H1 (cell line): Measurements from ENCODE around the gene CREBBP. TPM values are rescaled to one million over a fixed set of nuclear protein-coding genes. Genes with fewer than 3 reads are reported as not detected.

Experiments used
- CTCF ChIA-PET: fragments of 300-600 bp; sonication (Branson Sonifier 250); formaldehyde crosslinking; loops from one replicate; lab custom pipeline; 2021; ENCODE audit not compliant: partially characterized antibody; lab: Charles Lee
- POLR2A ChIA-PET: fragments of 300-600 bp; sonication (Branson Sonifier 250); formaldehyde crosslinking; loops from one replicate; lab custom pipeline; 2021; ENCODE audit warnings: inconsistent platforms; ENCODE audit not compliant: partially characterized antibody; lab: Charles Lee
- DNase-seq, 2 experiments: peaks; one replicate each; pipeline versions ENCODE4 v3.0.0 to v3.0.0-alpha.2; 2010 to 2022; ENCODE audit warnings: low spot score in 2 of 2, low read depth in 1 of 2, mixed read lengths in 1 of 2
- FAIRE-seq: peaks from 2 replicates; lab custom pipeline; 2011; peaks lifted over from hg19 to GRCh38; lab: Jason Lieb, UNC
- H2AFZ ChIP-seq: 2 replicates; pipeline ENCODE4 v1.8.1; 2012; ENCODE audit warnings: low read length, inconsistent platforms
- H2AK5ac ChIP-seq: 2 replicates; pipeline ENCODE4 v1.6.1; 2013; ENCODE audit warnings: low read depth, low read length
- H2BK120ac ChIP-seq: replicated peaks from 2 replicates; pipeline ENCODE3; 2013; ENCODE audit warnings: low read depth, low read length, inconsistent platforms
- H2BK12ac ChIP-seq: 2 replicates; pipeline ENCODE4 v1.6.1; 2013; ENCODE audit warnings: low read depth, low read length
- H2BK15ac ChIP-seq: 2 replicates; pipeline ENCODE4 v1.6.1; 2013; ENCODE audit warnings: low read length
- H2BK20ac ChIP-seq: 2 replicates; pipeline ENCODE4 v1.6.1; 2013; ENCODE audit warnings: low read length
- H2BK5ac ChIP-seq: 2 replicates; pipeline ENCODE4 v1.6.1; 2013; ENCODE audit warnings: low read depth, low read length
- H3K14ac ChIP-seq: 2 replicates; pipeline ENCODE4 v1.6.1; 2013; ENCODE audit warnings: inconsistent platforms; ENCODE audit not compliant: insufficient read length
- H3K18ac ChIP-seq: 2 replicates; pipeline ENCODE4 v1.6.1; 2013; ENCODE audit warnings: low read length; ENCODE audit errors: extremely low read depth
- H3K23ac ChIP-seq: 2 replicates; pipeline ENCODE4 v1.6.1; 2013; ENCODE audit warnings: inconsistent platforms; ENCODE audit not compliant: insufficient read length
- H3K23me2 ChIP-seq: 2 replicates; pipeline ENCODE4 v1.6.1; 2013; ENCODE audit warnings: low read depth, low read length
- H3K27ac ChIP-seq: 2 replicates; pipeline ENCODE4 v1.6.1; 2011; ENCODE audit warnings: low read depth, low read length, inconsistent platforms
- H3K27me3 ChIP-seq, 4 experiments: replicated peaks in 1 of 4; 1 replicate in 1 of 4; 2 replicates in 3 of 4; pipeline versions ENCODE4 v1.6.1 to v1.8.1; 2011 to 2013; ENCODE audit warnings: low read length in 3 of 4, mild to moderate bottlenecking in 3 of 4, inconsistent platforms in 2 of 4, mixed read lengths in 2 of 4, moderate library complexity in 1 of 4; ENCODE audit not compliant: control insufficient read depth in 3 of 4, insufficient read depth in 3 of 4; ENCODE audit errors: extremely low read depth in 1 of 4
- H3K36me3 ChIP-seq, 4 experiments: 2 replicates each; pipeline versions ENCODE4 v1.6.1 to v1.8.1; 2011 to 2013; ENCODE audit warnings: mild to moderate bottlenecking in 4 of 4, low read length in 3 of 4, moderate library complexity in 2 of 4, control low read depth in 1 of 4, inconsistent platforms in 1 of 4; ENCODE audit not compliant: insufficient read depth in 4 of 4, control insufficient read depth in 2 of 4
- H3K4ac ChIP-seq: replicated peaks from 2 replicates; pipeline ENCODE3; 2013; ENCODE audit warnings: low read length, low read depth, mixed read lengths, inconsistent platforms; ENCODE audit not compliant: insufficient read length
- H3K4me1 ChIP-seq, 4 experiments: replicated peaks in 1 of 4; 1 replicate in 1 of 4; 2 replicates in 3 of 4; pipeline versions ENCODE4 v1.6.1 to v1.8.1; 2011 to 2013; ENCODE audit warnings: low read length in 3 of 4, inconsistent platforms in 2 of 4, mixed read lengths in 1 of 4; ENCODE audit not compliant: insufficient read depth in 4 of 4, control insufficient read depth in 3 of 4
- H3K4me2 ChIP-seq, 2 experiments: 2 replicates each; pipeline versions ENCODE4 v1.6.1 to v1.8.1; 2011 to 2013; ENCODE audit warnings: low read depth in 2 of 2, low read length in 2 of 2, control low read depth in 1 of 2, inconsistent platforms in 1 of 2, mild to moderate bottlenecking in 1 of 2; ENCODE audit not compliant: insufficient read depth in 1 of 2
- H3K4me3 ChIP-seq, 4 experiments: fragments of 200-600, 300-600 bp in 1 of 4; sonication (generic), shearing (Covaris generic), sonication (Bioruptor Twin) in 1 of 4; 2 replicates each; pipeline versions ENCODE4 v1.5.1 to v1.8.1; 2011 to 2016; ENCODE audit warnings: low read length in 4 of 4, low read depth in 3 of 4, control low read depth in 2 of 4, inconsistent platforms in 2 of 4, mild to moderate bottlenecking in 2 of 4, mixed read lengths in 1 of 4, moderate library complexity in 1 of 4; ENCODE audit not compliant: insufficient read depth in 2 of 4; ENCODE audit errors: extremely low read depth in 1 of 4
- H3K56ac ChIP-seq: replicated peaks from 2 replicates; pipeline ENCODE3; 2013; ENCODE audit warnings: low read depth, mild to moderate bottlenecking, mixed read lengths, low read length, inconsistent platforms; ENCODE audit not compliant: insufficient read length
- H3K79me1 ChIP-seq: 2 replicates; pipeline ENCODE4 v1.6.1; 2013; ENCODE audit warnings: low read depth, low read length, control low read depth
- H3K79me2 ChIP-seq, 2 experiments: 2 replicates each; pipeline versions ENCODE4 v1.6.1 to v1.8.1; 2012 to 2013; ENCODE audit warnings: low read length in 2 of 2, mild to moderate bottlenecking in 2 of 2, inconsistent platforms in 1 of 2; ENCODE audit not compliant: insufficient read depth in 2 of 2, control insufficient read depth in 1 of 2
- H3K9ac ChIP-seq, 4 experiments: replicated peaks in 1 of 4; 1 replicate in 1 of 4; 2 replicates in 3 of 4; pipeline versions ENCODE4 v1.6.1 to v1.8.1; 2011 to 2013; ENCODE audit warnings: low read depth in 3 of 4, low read length in 3 of 4, control low read depth in 2 of 4, mild to moderate bottlenecking in 2 of 4, moderate library complexity in 2 of 4, inconsistent platforms in 1 of 4; ENCODE audit errors: extremely low read depth in 1 of 4
- H3K9me3 ChIP-seq, 2 experiments: 2 replicates each; pipeline versions ENCODE4 v1.6.1 to v1.8.1; 2012 to 2013; ENCODE audit warnings: mild to moderate bottlenecking in 2 of 2, moderate library complexity in 2 of 2, control low read depth in 1 of 2, inconsistent platforms in 1 of 2, low read depth in 1 of 2, low read length in 1 of 2, mixed read lengths in 1 of 2; ENCODE audit not compliant: insufficient read depth in 2 of 2
- H4K20me1 ChIP-seq, 2 experiments: replicated peaks in 1 of 2; 2 replicates each; pipeline versions ENCODE3 to v1.8.1; 2011 to 2013; ENCODE audit warnings: inconsistent platforms in 2 of 2, low read length in 2 of 2, mild to moderate bottlenecking in 1 of 2; ENCODE audit not compliant: insufficient read depth in 2 of 2, control insufficient read depth in 1 of 2
- H4K5ac ChIP-seq: 2 replicates; pipeline ENCODE4 v1.6.1; 2013; ENCODE audit warnings: low read length, low read depth, mixed read lengths, inconsistent platforms; ENCODE audit not compliant: insufficient read length
- H4K8ac ChIP-seq: 2 replicates; pipeline ENCODE4 v1.8.0; 2013; ENCODE audit warnings: mild to moderate bottlenecking, moderate library complexity, low read length, inconsistent platforms; ENCODE audit not compliant: insufficient read depth; ENCODE audit errors: extremely low read depth
- H4K91ac ChIP-seq: replicated peaks from 2 replicates; pipeline ENCODE3; 2013; ENCODE audit warnings: low read length, mixed read lengths, inconsistent platforms; ENCODE audit not compliant: insufficient read length
- CBX5 ChIP-seq: fragments of 300-800, 300-1000 bp; sonication (generic); IDR thresholded peaks from 2 replicates; pipeline ENCODE4 v1.7.1; 2016; ENCODE audit warnings: antibody characterized with exemption, low read length, low read depth
- SIRT6 ChIP-seq: IDR thresholded peaks from one replicate; pipeline ENCODE4 v1.7.1; 2012; ENCODE audit warnings: low read length, inconsistent platforms
- WGBS, 2 experiments: shearing (Covaris generic) in 1 of 2; methylation state at CpG; one replicate each; pipeline versions ENCODE4 v1.1.6 to v1.1.7; 2013 to 2015; ENCODE audit warnings: low lambda C conversion rate in 2 of 2, mixed read lengths in 2 of 2, inconsistent platforms in 1 of 2, low coverage in 1 of 2, missing lambda C conversion rate in 1 of 2; ENCODE audit not compliant: insufficient replicate concordance in 2 of 2, insufficient coverage in 1 of 2, insufficient read length in 1 of 2; ENCODE audit errors: extremely low coverage in 1 of 2, missing lambda C conversion rate in 1 of 2; 5-methylcytosine and 5-hydroxymethylcytosine counted together
- polyA plus RNA-seq, 7 experiments: library from polyadenylated mRNA; depleted of rRNA in 3 of 7; stranded (reverse) in 5 of 7; unstranded in 2 of 7; fragments of >200 nt in 5 of 7; fragments of 200-250 nt in 2 of 7; gene quantifications; 1 replicate in 5 of 7; 2 replicates in 1 of 7; 4 replicates in 1 of 7; pipeline versions ENCODE4 v1.2.1 to v1.2.3, GENCODE V29; 2011 to 2013; ENCODE audit warnings: missing spikeins in 2 of 7, mixed read lengths in 2 of 7
- total RNA-seq: library from RNA; stranded (reverse); fragmentation: NEBNext Ultra II Directional; extraction: Animal tissue kit (Norgen Biotek cat#: 25700); gene quantifications from 2 replicates; pipeline ENCODE4 v1.2.1, GENCODE V29; 2021

The CREBBP gene
- total and polyA plus RNA-seq, 2 of the 8 experiments (the other 6 are each of a cell fraction or from before 2014, with no cell fraction given): 10.0 to 60.1 TPM

DNA sequence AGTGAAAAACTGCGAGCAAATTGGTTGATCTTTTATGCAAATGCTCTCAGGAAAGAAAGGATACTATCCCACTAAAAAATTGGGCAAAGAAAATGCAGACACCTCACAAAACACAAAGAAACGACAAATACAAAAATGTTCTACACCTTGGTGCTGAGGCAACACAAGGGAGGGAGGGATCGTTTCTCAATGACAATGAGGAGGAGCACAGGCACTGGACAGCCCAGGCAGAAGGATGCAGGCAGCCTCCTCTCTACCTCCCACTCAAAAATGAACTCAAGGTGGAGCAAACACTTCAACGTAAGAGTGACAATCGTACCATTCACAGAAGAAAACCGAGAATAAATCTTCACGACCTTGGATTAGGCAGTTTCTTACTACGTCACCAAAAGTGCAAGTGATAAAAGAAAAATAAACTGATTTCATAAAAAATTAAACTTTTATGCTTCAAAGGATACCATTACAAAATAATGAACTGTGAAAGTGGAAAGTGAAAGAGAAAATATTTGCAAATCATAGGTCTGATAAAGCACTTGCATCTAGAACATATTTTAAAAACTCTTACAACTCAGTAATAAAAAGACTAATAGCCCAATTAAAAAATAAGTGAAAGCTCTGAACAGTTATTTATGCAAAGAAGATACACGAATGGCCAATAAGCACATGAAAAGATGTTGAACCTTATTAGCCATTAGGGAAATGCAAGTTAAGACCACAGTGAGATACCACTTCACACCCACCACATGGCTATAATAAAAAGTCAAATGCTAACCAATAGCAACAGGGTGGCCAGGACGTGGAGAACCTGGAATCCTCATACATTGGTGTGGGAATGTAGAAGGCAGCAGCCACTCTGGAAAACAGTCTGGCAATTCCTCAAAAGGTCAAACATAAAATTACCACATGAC, 82.4 kb downstream of the CREBBP start:
- no peaks in the 10 kb centered on the region for H3K27me3 ChIP-seq
- H3K18ac ChIP-seq: no peak overlapping the region
- H4K5ac ChIP-seq: no peak overlapping the region
- H3K56ac ChIP-seq: no peak overlapping the region
- CTCF ChIA-PET: no interaction called here
- no peaks in the 10 kb centered on the region for H3K9me3 ChIP-seq
- H4K20me1 ChIP-seq: peaks cover 10 to 15% of the 10 kb centered on the region in 2 experiments
- H3K27ac ChIP-seq: no peak overlapping the region
- no peak overlapping the region for H3K9ac ChIP-seq
- no peak overlapping the region for H3K4ac ChIP-seq
- no peak overlapping the region for H2BK5ac ChIP-seq
- no peak overlapping the region for H2BK120ac ChIP-seq
- no peak overlapping the region for H2AFZ ChIP-seq
- H3K79me1 ChIP-seq: peaks cover 14% of the 10 kb centered on the region; the same call in 1 of the 2 replicates
- no peak overlapping the region for H3K4me2 ChIP-seq
- DNase-seq: no peak
- peaks cover 0 to 2% (median 0%) of the 10 kb centered on the region in 4 experiments; a peak in 1 of 8 replicates for H3K36me3 ChIP-seq
- TF ChIP-seq SIRT6 (no peak), CBX5 (no peak)
- no peak overlapping the region for H3K4me3 ChIP-seq
- peaks cover 0 to 5% (median 2%) of the 10 kb centered on the region in 4 experiments; a peak in 3 of 7 replicates for H3K4me1 ChIP-seq
- peaks cover 3 to 88% of the 10 kb centered on the region in 2 experiments; a peak in 3 of 4 replicates for H3K79me2 ChIP-seq
- no peak overlapping the region for H2BK12ac ChIP-seq
- H2BK20ac ChIP-seq: no peak overlapping the region
- H3K14ac ChIP-seq: no peak overlapping the region
- WGBS, 2 experiments: 77% methylated on average over 10 of the region's 10 CpGs; no CpG with 5 or more reads in 1 of the 2 experiments
- H3K23me2 ChIP-seq: no peaks in the 10 kb centered on the region
- POLR2A ChIA-PET: no interaction called here
- no peak overlapping the region for H4K91ac ChIP-seq
- H2BK15ac ChIP-seq: no peak overlapping the region
- no peak overlapping the region for H4K8ac ChIP-seq
- no peak overlapping the region for H3K23ac ChIP-seq
- no peak overlapping the region for H2AK5ac ChIP-seq
- no peak for FAIRE-seq
